Measurements from ENCODE around the gene ABHD13.
"Not testable (repeated sequence)": the region's sequence is repeated elsewhere in the genome, so short reads cannot be mapped to it uniquely, and the experiment has no call there.

Gene ABHD13

DNA sequence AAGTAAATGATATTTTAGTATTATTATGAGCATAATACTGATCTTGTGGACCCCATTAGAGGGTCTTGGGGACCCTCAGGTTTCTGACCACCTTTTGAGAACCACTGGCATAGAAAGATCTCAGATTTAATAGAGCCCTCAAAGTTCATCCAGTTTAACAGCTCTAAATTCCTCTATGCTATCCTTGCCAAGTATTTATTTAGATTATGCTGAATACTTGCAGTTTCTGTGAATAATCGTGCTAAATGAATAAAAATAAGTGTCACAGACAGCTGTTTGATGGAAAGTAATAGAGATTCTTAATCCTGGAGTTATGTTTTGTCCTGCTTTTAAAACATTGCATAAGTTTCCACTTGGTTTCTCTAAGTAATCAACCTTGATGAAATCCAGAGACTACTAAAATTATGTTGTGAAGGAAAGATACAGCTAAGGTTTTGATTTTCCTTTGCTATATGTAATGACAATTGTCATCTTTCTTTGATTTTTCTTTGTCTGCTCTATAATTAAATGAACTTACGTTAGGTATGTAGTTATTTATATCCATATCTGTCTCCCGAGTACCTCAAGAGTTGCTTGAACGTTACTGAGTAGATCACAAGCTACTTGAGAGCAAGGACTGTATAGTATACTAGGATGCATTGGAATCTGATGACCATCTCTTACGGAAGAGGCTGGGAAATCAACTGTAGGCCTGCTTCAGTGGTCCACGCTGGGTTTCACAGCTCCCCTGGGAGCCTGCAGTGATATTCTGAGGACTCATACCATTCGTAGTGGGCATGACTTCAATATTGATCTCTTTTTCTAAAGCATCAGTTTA is 5.7 kb downstream of the ABHD13 start:
- no peak for DNase-seq (ENCODE audit: low read depth)

DNA sequence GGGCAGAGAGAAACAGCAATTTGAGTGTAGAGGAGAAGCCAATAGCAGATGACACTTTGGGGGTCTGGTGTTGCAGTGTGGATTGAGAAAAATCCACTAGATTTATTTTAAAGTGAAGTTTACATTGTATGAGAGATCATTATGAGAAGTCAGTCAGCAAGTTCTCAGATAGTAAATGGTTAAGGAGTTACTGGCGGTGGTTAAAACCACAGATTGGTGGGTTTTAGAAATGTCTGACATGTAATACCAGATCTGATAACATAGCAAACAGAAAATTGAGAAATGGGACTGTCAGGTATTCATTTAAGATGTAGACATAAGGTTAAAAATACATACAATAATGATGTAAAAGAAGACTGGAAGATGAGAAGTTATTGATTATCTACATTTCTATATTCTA is 7.2 kb downstream of the ABHD13 start:
- no peak for DNase-seq (ENCODE audit: low read depth)

DNA sequence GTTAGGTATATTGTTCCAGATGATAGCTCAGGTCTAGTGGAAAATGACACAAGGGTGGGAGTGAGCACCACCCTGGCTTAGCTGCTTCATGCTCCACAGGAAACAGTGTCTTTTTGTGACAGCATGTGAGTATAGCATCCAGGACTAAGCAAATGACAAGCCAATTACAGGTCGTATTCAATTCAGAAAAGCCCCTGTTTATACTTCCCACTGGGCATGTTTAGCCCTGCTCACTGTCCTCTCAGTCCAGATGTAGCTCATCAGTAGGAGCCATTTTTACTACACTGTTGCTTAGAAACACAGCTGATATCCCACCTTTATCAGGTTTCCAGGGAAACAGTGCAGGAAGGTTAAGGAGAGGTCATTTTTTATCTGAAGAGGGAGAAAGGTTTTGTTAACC is 8.0 kb downstream of the ABHD13 start:
- DNase-seq (ENCODE audit: low read depth) = no peak

DNA sequence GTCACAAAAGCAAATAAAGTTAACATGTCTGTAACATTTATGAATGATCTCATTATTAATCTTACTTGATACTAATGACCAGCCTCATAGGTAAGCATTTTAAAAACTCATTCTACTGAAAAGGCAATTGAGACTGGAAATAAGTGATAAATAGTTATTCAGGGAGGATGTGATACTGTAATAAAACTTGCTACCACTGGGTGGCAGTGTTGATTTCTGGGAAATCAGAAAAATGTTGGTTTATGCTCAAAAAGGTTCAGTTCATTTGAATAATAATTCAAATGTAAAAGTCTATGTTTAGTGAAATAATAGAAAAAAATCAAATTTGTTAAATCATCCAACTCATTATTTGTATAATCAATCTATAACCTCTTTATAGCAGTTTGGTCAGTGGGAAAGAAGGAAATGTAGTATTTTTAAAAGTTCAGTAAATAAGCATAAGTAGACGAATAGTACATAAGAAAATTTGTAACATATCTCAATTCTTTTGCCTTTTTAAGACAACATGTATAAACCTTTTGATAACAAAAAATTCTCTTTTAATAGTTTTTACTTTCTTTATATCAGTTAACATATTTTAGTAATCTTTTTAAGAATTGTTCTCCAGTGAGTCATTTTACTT is 9.6 kb downstream of the ABHD13 start:
- no peak for DNase-seq (ENCODE audit: low read depth)

DNA sequence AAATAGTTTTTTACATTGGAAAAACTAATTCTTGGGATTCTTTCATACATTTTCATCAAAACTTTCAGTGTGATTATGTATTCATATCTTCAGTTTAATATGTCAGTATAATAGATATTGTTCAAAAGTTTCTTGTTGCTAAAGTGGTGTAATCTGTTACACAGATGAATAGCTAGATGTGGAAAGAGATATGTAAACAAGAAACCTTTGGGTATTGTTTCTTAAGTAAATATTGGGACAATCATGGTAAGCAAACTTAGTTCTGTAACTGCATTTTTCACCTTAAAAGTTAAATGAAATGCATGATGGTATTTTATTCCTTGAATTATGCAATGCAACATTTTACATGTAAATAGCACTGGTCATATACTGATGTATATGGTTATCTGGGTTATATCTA is 12.2 kb downstream of the ABHD13 start:
- DNase-seq (ENCODE audit: low read depth) = no peak

DNA sequence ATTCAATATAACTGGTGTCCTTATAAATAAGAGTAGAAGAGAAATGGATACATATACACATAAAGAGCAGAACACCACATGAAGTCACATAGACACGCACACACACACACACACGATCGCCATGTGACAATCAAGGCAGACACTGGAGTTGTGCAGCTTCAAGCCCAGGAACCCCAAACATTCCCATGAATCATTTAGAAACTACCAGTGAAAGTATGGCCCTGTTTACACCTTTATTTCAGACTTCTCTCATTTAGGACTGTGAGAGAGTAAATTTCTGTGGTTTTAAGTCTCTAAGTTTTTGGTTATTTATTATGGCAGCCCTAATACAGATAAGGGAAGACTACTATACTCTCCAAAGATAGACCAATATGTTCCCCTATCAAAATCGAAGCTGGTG is 31.0 kb downstream of the ABHD13 start:
- DNase-seq (ENCODE audit: low read depth) = no peak

DNA sequence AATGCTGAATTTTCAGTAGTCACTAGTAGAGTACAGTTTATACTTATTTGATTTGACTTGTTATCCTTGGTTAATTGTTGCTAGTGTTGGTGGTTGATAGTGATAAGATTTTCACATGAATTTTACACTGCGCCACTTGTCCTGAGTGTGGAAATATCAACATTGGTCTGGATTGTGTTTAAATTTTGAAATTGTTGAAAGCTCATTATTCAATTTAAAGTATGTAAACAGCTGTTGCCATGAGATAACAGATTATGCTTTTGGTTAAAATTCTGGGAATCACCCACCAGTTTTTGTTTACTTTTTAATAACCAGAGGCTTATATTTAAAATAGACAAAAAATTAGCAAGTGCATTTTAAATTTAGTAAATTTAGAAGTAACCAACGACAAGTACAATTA is 39.1 kb downstream of the ABHD13 start:
- DNase-seq (ENCODE audit: low read depth) = no peak

DNA sequence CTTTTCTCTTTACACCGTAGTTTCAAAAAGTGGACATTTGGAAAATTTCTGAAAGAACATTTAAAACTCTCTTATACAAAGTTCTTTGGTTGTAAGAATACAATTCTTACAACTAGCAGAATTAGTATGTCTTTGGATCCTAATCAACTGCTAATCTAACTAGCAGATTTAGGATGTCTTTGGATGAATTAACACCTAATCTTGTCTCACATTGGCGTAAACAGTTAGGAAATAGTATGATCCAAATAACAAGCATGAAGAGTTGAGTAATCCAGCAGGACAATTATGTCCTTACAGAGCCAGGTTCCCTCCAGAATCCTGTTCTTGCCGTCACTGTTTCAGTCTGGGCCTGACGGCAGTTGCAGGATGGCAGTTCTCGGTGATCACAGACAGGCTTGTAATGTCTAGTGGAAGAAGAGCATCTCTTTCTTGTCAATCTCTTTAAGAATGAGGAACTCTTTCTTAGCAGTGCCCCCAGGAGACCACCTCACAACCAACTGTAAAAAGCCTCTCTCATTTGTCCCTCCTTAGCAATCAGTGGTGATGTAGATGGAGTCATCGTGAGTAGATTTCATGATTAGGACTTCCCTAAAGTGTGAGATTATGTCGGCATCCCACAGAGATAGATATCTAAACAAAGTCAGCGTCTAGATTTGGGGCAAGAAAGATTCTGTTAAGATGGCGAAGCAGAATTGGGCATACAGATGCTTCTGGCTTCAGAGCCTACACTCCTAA is 45.6 kb downstream of the ABHD13 start:
- DNase-seq (ENCODE audit: low read depth) = no peak

DNA sequence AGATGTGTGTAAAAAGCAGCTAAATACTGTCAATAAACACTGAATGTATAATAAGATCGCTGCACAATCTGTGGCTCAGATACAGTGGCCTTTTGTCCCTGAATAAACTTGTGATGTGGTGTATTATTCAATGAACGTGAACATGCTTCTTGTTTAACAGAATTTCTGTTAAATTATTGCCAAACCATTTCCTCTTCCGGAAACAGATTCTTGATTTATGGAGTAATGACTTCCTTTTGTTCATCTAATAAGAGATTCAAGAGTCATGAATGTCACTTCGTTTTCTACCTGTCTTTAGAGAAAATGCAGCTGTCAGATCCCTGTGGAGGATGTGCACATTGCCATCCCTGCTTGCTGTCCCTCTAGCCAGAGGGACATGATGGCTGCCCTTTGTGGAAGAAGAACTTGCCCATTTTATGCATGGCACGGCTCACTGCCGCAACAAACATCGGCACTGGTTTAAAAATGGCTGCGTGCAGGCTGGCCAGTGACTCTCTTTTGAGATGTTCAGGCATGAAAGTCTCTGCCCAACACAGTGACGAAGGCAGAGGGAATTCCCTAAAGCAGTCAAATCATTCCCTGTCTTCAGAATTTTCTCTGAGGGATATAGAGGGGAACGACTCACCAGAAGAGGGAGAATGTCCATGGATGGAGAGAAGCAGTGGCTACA is 48.3 kb downstream of the ABHD13 start:
- no peak for DNase-seq (ENCODE audit: low read depth)

DNA sequence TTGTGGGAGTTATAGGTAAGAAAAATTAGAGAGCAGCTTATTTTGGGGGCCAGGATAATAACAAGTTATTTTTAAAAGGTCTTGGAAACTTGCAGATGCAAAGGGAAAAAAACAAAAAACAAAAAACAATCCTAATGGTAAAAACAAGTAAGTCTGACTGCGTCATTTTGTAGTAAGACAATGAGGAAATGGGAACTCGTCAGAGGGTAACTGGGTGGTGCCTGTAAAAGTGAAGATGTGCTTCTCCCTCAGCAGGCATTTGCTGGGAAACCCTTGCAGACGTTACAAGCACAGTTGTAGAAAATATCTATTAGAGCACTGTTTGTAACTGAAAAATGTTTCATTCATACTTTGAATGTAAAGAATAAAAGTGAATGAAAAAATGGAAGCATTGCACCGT is 49.2 kb downstream of the ABHD13 start:
- DNase-seq (ENCODE audit: low read depth) = no peak

DNA sequence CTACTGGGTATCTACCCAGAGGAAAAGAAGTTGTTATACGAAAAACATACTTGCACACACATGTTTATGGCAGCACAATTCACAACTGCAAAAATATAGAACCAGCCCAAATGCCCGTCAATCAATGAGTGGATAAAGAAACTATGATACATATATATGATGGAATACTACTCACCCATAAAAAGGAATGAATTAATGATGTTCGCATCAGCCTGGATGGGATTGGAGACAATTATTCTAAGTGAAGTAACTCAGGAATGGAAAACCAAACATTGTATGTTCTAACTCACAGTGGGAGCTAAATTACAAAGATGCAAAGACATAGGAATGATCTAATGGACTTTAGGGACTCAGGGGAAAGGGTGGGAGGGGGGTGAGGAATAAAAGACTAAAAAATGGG is 49.7 kb downstream of the ABHD13 start:
- DNase-seq (ENCODE audit: low read depth) = not testable (repeated sequence)

DNA sequence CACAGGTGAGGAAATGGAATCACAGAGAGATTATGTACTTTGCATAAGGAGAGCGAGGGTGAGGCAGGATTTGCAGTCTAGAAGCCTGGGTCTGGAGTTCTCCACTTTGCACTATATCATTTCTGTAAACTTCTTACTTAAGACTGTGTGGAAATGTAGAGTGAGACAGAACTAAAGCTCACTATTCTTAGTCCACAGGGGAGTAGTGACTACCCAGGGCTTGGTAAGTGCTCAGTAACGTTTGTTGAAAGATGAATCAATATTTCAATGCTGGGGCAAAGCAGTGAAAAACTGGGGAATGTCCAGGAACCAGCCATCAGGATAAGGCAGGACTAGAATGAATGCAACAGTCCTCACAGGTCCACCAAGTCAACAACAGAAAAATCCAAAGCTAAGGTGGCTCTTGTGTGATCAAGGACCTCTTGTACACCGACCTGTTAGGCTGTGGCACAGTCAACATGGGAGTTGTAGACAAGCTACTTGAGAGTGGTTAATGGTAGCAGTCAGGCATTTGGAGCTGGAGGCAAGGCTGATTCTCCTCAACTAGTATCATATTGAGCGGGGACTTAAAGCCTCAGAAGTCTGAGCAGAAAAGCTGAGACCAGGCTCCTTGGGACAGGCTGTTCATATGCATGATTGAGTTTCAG is 50.4 kb downstream of the ABHD13 start:
- DNase-seq (ENCODE audit: low read depth) = no peak

DNA sequence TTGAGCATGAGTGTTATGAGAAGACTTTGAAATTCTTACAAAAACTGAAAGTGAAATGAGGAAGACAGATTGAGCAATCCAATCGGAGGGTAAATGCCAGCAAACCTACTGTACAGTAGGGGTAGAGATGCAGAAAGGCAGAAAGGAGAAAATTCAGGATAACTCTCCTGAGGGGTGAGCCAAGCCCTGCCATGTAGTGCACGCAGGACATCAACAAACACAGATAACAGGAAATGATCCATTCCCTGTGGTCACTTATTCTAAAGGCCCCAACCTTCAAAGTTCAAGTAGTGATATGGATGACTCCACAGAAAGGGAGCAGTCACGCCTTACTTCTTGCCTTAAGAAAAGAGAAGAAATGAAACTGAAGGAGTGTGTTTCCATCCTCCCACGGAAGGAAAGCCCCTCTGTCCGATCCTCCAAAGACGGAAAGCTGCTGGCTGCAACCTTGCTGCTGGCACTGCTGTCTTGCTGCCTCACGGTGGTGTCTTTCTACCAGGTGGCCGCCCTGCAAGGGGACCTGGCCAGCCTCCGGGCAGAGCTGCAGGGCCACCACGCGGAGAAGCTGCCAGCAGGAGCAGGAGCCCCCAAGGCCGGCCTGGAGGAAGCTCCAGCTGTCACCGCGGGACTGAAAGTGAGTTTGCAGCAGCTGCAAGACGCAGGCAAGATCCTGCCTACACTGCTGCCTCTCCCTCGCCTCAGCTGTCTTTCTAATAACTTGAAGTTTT is 51.6 kb downstream of the ABHD13 start, which contains the start of gene TNFSF13B:
TSS of gene TNFSF13B (plus strand) at position 118 of the 728 bp plus-strand sequence. CDS start at position 296, 178 bp downstream.
- DNase-seq (ENCODE audit: low read depth) = no peak

DNA sequence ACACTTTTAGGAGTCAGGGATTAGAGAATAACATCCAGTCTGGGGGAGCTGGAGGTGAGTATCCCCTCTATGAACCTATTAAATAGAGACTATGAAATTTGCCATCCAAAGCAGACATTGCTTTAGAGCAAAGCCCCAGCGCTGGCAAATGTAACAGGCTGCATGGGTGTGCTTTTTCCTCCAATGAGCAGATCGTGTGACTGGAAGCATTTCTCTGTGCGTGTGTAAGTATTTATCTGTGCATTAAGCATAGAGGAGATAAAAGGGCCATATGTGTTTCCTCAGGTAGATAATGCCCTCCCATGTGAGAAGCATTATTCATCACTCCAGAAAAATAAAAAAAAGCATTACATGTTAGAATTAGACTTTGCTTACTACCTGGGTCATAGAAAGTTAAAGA is 52.2 kb downstream of the ABHD13 start:
- DNase-seq (ENCODE audit: low read depth) = no peak

DNA sequence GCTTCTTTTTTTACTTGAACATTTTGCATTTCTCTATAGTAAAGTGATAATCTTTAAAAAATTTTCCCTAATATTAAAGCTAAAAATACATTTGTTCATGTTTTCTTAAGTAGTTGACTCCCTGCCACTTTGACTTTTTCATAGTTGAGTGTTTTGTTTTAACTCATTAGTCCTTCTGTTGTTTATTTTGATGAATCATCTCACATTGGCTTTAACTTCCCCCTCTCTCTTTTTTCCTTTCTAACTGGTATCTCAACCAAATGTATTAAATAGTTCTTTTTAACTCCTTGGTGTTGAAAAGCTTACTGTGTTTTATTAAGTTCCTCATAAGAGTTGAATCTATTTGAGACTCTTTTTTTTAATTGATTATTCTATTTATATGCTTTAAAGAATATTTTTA is 54.1 kb downstream of the ABHD13 start:
- no peak for DNase-seq (ENCODE audit: low read depth)

DNA sequence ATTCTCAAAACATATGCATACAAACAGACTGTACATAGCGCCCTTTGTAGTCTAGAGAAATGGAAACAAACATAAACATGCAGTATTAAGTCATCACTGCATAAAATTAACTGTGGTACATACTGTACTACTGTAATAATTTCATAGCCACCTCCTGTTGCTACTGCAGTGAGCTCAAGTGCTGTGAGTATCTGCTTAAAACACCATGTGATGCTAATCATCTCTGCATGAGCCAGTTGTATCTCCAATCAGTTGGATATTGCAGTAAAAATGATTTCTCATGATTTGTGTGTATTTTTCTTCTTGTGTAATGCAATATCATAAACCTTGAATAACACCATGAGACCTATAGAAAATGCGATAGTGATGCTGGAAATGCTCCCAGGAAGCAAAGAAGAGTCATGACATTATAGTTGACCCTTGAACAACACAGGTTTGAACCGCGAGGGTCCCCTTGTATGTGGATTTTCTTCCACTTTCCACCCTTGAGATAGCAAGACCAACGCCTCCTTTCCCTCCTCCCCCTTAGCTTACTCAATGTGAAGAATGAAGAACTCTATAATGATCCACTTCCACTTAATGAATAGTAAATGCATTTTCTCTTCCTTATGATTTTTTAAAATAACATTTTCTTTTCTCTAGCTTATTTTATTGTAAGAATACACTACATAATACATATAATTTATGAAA is 55.4 kb downstream of the ABHD13 start:
- DNase-seq (ENCODE audit: low read depth) = no peak

DNA sequence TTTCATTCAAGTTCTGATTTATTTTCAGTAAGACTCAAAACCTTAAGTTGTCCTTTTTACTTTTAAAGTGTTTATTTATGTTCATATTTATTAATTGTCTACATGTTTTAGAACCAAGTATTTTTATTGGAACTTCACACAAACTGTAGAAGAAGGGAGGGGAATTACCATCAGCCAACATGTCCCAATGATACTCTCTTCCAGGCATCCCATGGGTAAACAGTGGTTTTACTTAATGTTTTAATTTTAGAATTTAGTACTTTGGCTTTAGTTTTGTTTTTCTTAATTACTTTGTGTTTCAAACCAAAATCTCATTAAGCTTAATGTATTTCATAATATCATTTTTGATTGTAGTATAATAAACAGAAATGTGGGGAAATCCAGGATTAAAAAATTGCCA is 56.5 kb downstream of the ABHD13 start:
- DNase-seq (ENCODE audit: low read depth) = no peak

DNA sequence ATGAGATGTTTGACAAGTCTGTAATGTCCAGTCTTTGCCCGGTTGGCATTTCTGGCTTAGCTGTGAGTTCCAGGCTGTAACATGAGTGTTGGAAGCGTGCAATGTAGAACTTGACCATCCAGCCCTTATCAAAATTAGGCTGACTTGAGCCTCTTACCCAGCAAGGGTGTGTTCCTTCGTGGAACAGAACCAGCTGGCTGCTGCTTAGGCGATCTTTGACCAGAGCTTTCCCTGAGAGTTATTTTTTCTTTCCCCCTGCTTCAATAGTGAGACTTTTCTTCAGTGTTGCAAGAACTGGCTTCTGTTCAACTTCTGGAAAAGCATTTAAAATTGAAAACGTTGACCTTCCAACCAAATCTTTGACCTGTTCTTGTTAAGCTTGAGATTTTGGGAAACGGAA is 57.9 kb downstream of the ABHD13 start:
- DNase-seq (ENCODE audit: low read depth) = no peak

DNA sequence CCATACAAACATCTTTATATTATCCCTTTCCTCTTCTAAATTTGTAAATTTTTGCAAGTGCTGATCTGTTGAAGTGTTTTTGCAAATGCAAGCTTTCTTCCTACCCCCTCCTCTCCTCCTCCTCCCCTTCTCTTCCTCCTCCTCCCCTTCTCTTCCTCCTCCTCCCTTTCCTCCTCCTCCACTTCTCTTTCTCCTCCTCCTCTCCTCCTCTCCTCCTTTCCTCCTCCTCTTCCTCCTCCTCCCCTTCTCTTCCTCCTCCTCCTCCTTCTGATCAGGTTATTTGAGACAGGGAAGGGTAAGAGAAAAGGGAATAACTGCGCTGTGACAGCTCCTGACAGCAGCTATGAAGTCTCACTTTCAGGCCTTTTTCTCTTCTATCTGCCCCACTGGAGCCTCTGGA is 60.3 kb downstream of the ABHD13 start:
- no peak for DNase-seq (ENCODE audit: low read depth)

DNA sequence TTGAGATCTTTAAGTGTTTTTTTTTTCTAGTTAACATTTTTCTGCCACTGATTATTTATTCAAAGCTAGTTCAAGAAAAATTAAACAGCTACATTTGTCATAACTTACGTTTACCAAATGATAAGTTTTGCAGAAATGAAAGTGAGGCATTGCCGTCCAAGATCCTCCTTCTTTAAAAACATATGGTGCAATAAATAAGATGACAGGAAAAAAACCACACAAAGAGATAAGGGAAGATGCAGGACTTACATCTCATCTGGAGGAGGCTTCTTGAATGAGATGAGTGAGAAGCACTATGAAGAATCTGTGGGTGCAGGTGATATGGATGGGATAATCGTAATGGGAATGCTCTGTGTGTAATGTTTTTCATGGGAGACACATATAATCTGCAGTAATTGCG is 63.7 kb downstream of the ABHD13 start:
- DNase-seq (ENCODE audit: low read depth) = no peak

DNA sequence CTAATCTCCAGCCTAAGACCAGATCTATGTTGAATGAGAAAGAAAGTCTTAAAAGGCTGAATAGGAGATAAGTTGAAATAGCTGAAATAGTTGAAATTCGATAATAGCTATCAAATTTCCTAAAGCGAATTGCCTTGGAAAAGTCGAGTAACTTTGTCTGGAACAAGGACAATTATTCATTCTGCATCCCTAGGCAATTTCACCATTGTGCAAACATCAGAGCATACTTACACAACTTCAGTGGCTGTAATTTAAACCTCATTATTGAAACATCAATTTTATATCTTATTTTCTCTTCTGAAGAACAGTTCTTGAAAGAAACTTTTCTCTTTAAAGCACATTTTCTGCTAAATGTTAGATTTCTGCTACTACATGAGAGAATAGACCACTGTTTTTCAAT is 64.9 kb downstream of the ABHD13 start:
- DNase-seq (ENCODE audit: low read depth) = no peak

All from CMK (cell line).